ENCODE results near the gene MAP2K6. TPM values are rescaled to one million over a fixed set of nuclear protein-coding genes. Genes with fewer than 3 reads are reported as not detected.

The MAP2K6 gene
- total RNA-seq, 1 experiment from 2014 or later, result 43.0 TPM

- TF ChIP-seq NR3C1 (CRISPR knock-in tag; conservative IDR thresholded peaks at IDR 0.05; ENCODE audit: low read depth) (no peak), ATF6 (CRISPR knock-in tag; IDR thresholded peaks at IDR 0.05) (no peak), ETV6 (CRISPR knock-in tag; IDR thresholded peaks at IDR 0.05) (no peak), TP53 (CRISPR knock-in tag; IDR thresholded peaks at IDR 0.05) (no peak), TCF7 (CRISPR knock-in tag; IDR thresholded peaks at IDR 0.05; ENCODE audit: low read depth) (no peak), ELF4 (CRISPR knock-in tag; IDR thresholded peaks at IDR 0.05; ENCODE audit: low read depth) (no peak), IRF1 (CRISPR knock-in tag; IDR thresholded peaks at IDR 0.05) (no peak), MAX (CRISPR knock-in tag; IDR thresholded peaks at IDR 0.05) (no peak), ZNF232 (CRISPR knock-in tag; IDR thresholded peaks at IDR 0.05) (no peak), PRDM15 (CRISPR knock-in tag; IDR thresholded peaks at IDR 0.05) (no peak), ZNF396 (CRISPR knock-in tag; IDR thresholded peaks at IDR 0.05; ENCODE audit: borderline replicate concordance) (no peak), HMGA2 (CRISPR knock-in tag; IDR thresholded peaks at IDR 0.05) (no peak), FOXK1 (CRISPR knock-in tag; IDR thresholded peaks at IDR 0.05) (no peak), RELA (CRISPR knock-in tag; IDR thresholded peaks at IDR 0.05; ENCODE audit: borderline replicate concordance) (no peak), CREM (CRISPR knock-in tag; IDR thresholded peaks at IDR 0.05) (no peak), E2F4 (CRISPR knock-in tag; IDR thresholded peaks at IDR 0.05; ENCODE audit: borderline replicate concordance, low read depth) (no peak), EMX1 (CRISPR knock-in tag; IDR thresholded peaks at IDR 0.05) (no peak)
- TF ChIP-seq, protein P1, sequence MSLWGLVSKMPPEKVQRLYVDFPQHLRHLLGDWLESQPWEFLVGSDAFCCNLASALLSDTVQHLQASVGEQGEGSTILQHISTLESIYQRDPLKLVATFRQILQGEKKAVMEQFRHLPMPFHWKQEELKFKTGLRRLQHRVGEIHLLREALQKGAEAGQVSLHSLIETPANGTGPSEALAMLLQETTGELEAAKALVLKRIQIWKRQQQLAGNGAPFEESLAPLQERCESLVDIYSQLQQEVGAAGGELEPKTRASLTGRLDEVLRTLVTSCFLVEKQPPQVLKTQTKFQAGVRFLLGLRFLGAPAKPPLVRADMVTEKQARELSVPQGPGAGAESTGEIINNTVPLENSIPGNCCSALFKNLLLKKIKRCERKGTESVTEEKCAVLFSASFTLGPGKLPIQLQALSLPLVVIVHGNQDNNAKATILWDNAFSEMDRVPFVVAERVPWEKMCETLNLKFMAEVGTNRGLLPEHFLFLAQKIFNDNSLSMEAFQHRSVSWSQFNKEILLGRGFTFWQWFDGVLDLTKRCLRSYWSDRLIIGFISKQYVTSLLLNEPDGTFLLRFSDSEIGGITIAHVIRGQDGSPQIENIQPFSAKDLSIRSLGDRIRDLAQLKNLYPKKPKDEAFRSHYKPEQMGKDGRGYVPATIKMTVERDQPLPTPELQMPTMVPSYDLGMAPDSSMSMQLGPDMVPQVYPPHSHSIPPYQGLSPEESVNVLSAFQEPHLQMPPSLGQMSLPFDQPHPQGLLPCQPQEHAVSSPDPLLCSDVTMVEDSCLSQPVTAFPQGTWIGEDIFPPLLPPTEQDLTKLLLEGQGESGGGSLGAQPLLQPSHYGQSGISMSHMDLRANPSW (CRISPR knock-in tag; conservative IDR thresholded peaks at IDR 0.05; ENCODE audit: low read depth), result no peak
- Mint-ChIP-seq H3K27me3 (ENCODE audit: low read depth) (no peaks in the 10 kb centered on the region), H3K36me3 (0 out of 2 replicates have a peak, but pooled peaks cover 6% of the 10 kb centered on the region), H3K9me3 (no peaks in the 10 kb centered on the region), H3K27ac (peak overlapping the region; percentile 88), H3K4me3 (no peak overlapping the region), H3K4me1 (peaks cover 71% of the 10 kb centered on the region)
- ATAC-seq (no peak), DNase-seq (ENCODE audit: low spot score) (no peak)
- POLR2A ChIA-PET, result no interaction called here
- CTCF ChIA-PET, result no interaction called here
Measured at GRCh38 chr17:69434164-69434579, 19.7 kb downstream of the MAP2K6 start.
